Colonic mucosa (tissue), 4 donors: Measurements from ENCODE around the gene ZNRD2. TPM values are rescaled to one million over a fixed set of nuclear protein-coding genes. Genes with fewer than 3 reads are reported as not detected.

Experiments used
- DNase-seq: peaks from one replicate; pipeline ENCODE4 v3.0.0-alpha.2; 2020
- H3K27ac ChIP-seq: fragments of 200-600 bp; one replicate; pipeline ENCODE4 v1.8.0; 2021
- H3K27me3 ChIP-seq: fragments of 200-600 bp; one replicate; pipeline ENCODE4 v1.8.0; 2021
- H3K36me3 ChIP-seq: fragments of 200-600 bp; one replicate; pipeline ENCODE4 v1.8.0; 2021
- H3K4me1 ChIP-seq: fragments of 200-600 bp; one replicate; pipeline ENCODE4 v1.8.0; 2021; ENCODE audit warnings: mild to moderate bottlenecking
- H3K4me3 ChIP-seq: fragments of 200-600 bp; one replicate; pipeline ENCODE4 v1.8.0; 2021
- H3K9ac ChIP-seq, 2 donors: one replicate each; pipeline ENCODE4 v1.7.0; 2013; ENCODE audit warnings: control low read depth in 2 of 2, low read depth in 2 of 2, low read length in 2 of 2
- H3K9me3 ChIP-seq: fragments of 200-600 bp; one replicate; pipeline ENCODE4 v1.8.0; 2021
- intact Hi-C: fragments of 100-400 bp; cut with DNase I; formaldehyde crosslinking; loops from one replicate; pipeline ENCODE4 v1.14.1; 2022
- total RNA-seq, 2 donors: library from RNA; stranded (reverse); fragmentation: NEBNext Ultra II Directional in 1 of 2; extraction: Animal tissue kit (Norgen Biotek cat#: 25700) in 1 of 2; gene quantifications; one replicate each; pipeline ENCODE4 v1.2.1, GENCODE V29; 2021
- TF ChIP-seq, protein P1 (sequence below): fragments of 200-600 bp; IDR thresholded peaks from one replicate; pipeline ENCODE4 v1.8.0; 2022; ENCODE audit warnings: antibody characterized with exemption, mild to moderate bottlenecking
- donor health status: healthy.
- donor health status: DM: no; HTN: no; CAD: no.
- donor health status: DM: no; HTN: no; CAD: no.

The ZNRD2 gene
- total RNA-seq, 2 donors from 2014 or later: 16.6 to 30.8 TPM

DNA sequence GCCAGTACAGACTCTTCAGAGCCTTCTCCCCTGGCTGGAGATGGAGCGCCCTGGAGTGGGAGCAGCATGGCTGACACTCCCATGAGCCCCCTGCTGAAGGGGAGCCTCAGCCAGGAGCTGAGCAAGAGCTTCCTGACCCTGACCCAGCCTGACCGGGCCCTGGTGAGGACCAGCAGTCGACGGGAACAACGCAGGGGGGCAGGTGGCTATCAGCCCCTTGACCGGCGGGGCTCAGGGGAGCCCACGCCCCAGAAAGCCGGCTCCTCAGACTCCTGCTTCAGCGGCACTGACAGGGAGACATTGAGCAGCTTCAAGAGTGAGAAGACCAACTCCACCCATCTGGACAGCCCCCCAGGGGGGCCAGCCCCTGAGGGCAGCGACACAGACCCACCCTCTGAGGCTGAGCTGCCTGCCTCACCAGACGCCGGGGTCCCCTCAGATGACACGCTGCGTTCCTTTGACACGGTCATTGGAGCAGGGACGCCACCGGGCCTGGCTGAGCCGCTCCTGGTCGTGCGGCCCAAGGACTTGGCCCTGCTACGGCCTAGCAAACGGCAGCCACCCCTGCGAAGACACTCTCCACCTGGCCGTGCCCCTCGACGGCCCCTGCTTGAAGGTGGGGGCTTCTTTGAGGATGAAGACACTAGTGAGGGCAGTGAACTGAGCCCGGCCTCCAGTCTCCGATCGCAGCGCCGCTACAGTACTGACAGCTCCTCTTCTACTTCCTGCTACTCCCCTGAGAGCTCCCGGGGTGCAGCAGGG, 47.9 kb downstream of the ZNRD2 start:
- H3K27me3 ChIP-seq: no peaks in the 10 kb centered on the region
- DNase-seq: no peak
- H3K9me3 ChIP-seq: no peaks in the 10 kb centered on the region
- TF ChIP-seq, protein P1, sequence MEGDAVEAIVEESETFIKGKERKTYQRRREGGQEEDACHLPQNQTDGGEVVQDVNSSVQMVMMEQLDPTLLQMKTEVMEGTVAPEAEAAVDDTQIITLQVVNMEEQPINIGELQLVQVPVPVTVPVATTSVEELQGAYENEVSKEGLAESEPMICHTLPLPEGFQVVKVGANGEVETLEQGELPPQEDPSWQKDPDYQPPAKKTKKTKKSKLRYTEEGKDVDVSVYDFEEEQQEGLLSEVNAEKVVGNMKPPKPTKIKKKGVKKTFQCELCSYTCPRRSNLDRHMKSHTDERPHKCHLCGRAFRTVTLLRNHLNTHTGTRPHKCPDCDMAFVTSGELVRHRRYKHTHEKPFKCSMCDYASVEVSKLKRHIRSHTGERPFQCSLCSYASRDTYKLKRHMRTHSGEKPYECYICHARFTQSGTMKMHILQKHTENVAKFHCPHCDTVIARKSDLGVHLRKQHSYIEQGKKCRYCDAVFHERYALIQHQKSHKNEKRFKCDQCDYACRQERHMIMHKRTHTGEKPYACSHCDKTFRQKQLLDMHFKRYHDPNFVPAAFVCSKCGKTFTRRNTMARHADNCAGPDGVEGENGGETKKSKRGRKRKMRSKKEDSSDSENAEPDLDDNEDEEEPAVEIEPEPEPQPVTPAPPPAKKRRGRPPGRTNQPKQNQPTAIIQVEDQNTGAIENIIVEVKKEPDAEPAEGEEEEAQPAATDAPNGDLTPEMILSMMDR: no peak
- no peak overlapping the region for H3K9ac ChIP-seq
- peaks cover 14% of the 10 kb centered on the region for H3K36me3 ChIP-seq
- intact Hi-C loops: no loop called here
- H3K27ac ChIP-seq: no peak overlapping the region
- peaks cover 14% of the 10 kb centered on the region for H3K4me1 ChIP-seq
- H3K4me3 ChIP-seq: no peak overlapping the region

GRCh38 chr11:65618763-65619162, 48.5 kb downstream of the ZNRD2 start:
- H3K4me1 ChIP-seq: peaks cover 12% of the 10 kb centered on the region
- TF ChIP-seq, protein P1: no peak
- no peak overlapping the region for H3K4me3 ChIP-seq
- intact Hi-C loops: no loop called here
- H3K9me3 ChIP-seq: no peaks in the 10 kb centered on the region
- no peaks in the 10 kb centered on the region for H3K27me3 ChIP-seq
- no peak overlapping the region for H3K9ac ChIP-seq
- no peak overlapping the region for H3K27ac ChIP-seq
- DNase-seq: no peak
- peaks cover 14% of the 10 kb centered on the region for H3K36me3 ChIP-seq

DNA sequence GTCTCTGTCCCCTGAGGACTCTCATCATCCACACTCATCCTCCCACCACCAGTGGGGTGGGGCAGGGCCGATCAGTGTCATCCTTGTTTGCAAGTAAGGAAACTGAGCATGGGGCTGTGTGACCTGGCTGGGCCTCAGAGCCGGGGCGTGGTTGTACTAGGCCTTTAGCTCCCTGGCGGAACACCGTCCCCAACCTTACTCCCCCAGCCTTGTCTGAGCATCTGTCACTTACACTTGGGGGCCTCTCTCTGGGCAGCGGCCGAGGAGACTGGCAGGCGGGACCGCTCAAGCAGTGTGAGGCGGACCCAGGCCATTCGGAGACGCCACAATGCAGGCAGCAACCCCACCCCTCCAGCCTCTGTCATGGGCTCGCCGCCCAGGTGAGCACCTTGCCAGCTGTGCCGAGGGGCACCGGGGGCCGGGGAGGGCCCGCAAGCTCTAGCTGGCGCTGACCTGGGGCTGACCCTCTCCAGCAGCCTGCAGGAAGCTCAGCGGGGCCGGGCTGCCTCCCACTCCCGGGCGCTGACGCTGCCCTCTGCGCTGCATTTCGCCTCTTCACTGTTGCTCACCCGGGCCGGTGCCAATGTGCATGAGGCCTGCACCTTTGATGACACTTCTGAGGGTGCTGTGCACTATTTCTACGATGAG, 49.1 kb downstream of the ZNRD2 start:
- H3K9ac ChIP-seq: no peak overlapping the region
- no peaks in the 10 kb centered on the region for H3K9me3 ChIP-seq
- intact Hi-C loops: no loop called here
- no peaks in the 10 kb centered on the region for H3K27me3 ChIP-seq
- no peak overlapping the region for H3K4me3 ChIP-seq
- H3K36me3 ChIP-seq: peaks cover 14% of the 10 kb centered on the region
- no peak overlapping the region for H3K27ac ChIP-seq
- TF ChIP-seq, protein P1: no peak
- DNase-seq: no peak
- H3K4me1 ChIP-seq: peaks cover 12% of the 10 kb centered on the region

DNA sequence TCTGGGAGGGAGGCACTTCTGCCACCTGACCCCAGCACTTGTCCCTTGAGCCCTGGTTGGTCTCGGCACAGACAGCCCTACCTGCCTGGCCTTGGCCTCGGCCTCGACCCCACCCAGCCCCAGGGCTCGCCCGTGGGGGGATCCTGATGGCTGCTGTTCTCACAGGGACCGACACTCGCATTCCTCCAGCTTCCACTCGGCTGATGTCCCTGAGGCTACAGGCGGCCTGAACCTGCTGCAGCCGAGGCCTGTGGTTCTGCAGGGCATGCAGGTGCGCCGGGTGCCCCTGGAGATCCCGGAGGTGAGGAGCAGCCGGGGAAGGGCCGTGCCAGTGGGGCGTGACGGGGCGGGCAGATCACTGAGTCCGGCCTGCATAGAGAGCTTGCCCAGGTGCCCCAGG, 50.4 kb downstream of the ZNRD2 start:
- Histone ChIP-seq H3K4me3 (no peak overlapping the region), H3K27me3 (no peaks in the 10 kb centered on the region), H3K36me3 (peaks cover 14% of the 10 kb centered on the region), H3K4me1 (peaks cover 12% of the 10 kb centered on the region), H3K9ac (no peak overlapping the region), H3K9me3 (no peaks in the 10 kb centered on the region), H3K27ac (no peak overlapping the region)
- TF ChIP-seq, protein P1: no peak
- intact Hi-C loops: loop anchor here (10.0 kb wide), 1 partner anchor 84 kb away; no protein-coding TSS in a partner anchor
- no peak for DNase-seq

DNA sequence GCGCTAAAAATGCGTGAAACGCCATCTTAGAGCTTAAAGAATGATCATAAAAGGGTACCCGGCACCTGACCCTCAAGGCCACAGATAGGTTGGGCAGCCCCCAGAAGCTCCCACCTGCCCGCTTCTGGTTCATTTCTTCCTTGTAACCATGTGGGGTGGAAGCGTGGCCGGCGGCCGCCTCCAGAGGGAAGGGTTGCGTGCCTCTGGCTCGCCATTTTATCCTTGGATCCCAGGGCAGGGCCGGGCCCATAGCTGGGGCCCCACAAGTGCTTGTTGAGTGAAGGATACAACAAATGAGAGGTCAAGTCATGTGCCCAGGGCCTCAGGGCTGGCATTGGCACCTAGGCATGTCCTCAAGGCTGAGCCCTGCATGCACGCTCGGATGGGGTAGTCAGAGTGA, 51.2 kb downstream of the ZNRD2 start:
- no peak for DNase-seq
- H3K36me3 ChIP-seq: peaks cover 14% of the 10 kb centered on the region
- intact Hi-C loops: loop anchor here (10.0 kb wide), 1 partner anchor 83 kb away; no protein-coding TSS in a partner anchor

More for the DNA sequence above, 51.2 kb downstream of the ZNRD2 start:
- Histone ChIP-seq H3K9ac (no peak overlapping the region), H3K27me3 (no peaks in the 10 kb centered on the region), H3K4me3 (no peak overlapping the region), H3K4me1 (peaks cover 12% of the 10 kb centered on the region), H3K27ac (no peak overlapping the region), H3K9me3 (no peaks in the 10 kb centered on the region)
- TF ChIP-seq, protein P1: no peak

Other genes starting within 250 kb of the ZNRD2 start
- 10 to 100 TPM; 35.0 to 48.0 TPM for gene DPF2, start 236.6 kb upstream of the ZNRD2 start, total RNA-seq
- under 1 TPM; 0.48 to 0.77 TPM for gene TIGD3, start 215.7 kb upstream of the ZNRD2 start, total RNA-seq
- gene SLC25A45, start 187.8 kb upstream of the ZNRD2 start, total RNA-seq: 1 to 10 TPM; 4.4 to 6.9 TPM
- gene FRMD8, start 183.8 kb upstream of the ZNRD2 start, total RNA-seq: 10 to 100 TPM; 30.7 to 43.9 TPM
- gene NEAT1, start 147.7 kb upstream of the ZNRD2 start, total RNA-seq: 100 to 1,000 TPM; 269 to 502 TPM
- gene MALAT1, start 71.4 kb upstream of the ZNRD2 start, total RNA-seq: 1,000 to 10,000 TPM; 4,716 to 6,071 TPM
- gene SCYL1, start 45.4 kb upstream of the ZNRD2 start, total RNA-seq: 10 to 100 TPM; 59.2 to 84.1 TPM
- 10 to 100 TPM; 27.3 to 31.1 TPM for gene LTBP3, start 12.1 kb upstream of the ZNRD2 start, total RNA-seq
- gene FAM89B, start 2.1 kb downstream of the ZNRD2 start, total RNA-seq: 10 to 100 TPM; 27.4 to 32.2 TPM
- gene EHBP1L1, start 5.6 kb downstream of the ZNRD2 start, total RNA-seq: 10 to 100 TPM; 58.5 to 78.5 TPM
- gene KCNK7, start 25.3 kb downstream of the ZNRD2 start, total RNA-seq: under 1 TPM; 0.40 to 0.69 TPM
- gene MAP3K11, start 43.7 kb downstream of the ZNRD2 start, total RNA-seq: 100 to 1,000 TPM in 1 of 2 donors, 10 to 100 TPM in 1; 92.7 to 102 TPM
- 10 to 100 TPM; 41.5 to 72.4 TPM for gene PCNX3, start 45.3 kb downstream of the ZNRD2 start, total RNA-seq
- gene SIPA1, start 67.6 kb downstream of the ZNRD2 start, total RNA-seq: 10 to 100 TPM; 21.0 to 33.0 TPM
- 10 to 100 TPM; 58.7 to 68.3 TPM for gene RELA, start 92.4 kb downstream of the ZNRD2 start, total RNA-seq
- 10 to 100 TPM; 65.3 to 83.4 TPM for gene KAT5, start 141.8 kb downstream of the ZNRD2 start, total RNA-seq
- 10 to 100 TPM; 26.1 to 58.1 TPM for gene RNASEH2C, start 150.3 kb downstream of the ZNRD2 start, total RNA-seq
- 10 to 100 TPM; 17.6 to 20.1 TPM for gene AP5B1, start 210.5 kb downstream of the ZNRD2 start, total RNA-seq
- 10 to 100 TPM; 29.0 to 32.9 TPM for gene OVOL1, start 216.6 kb downstream of the ZNRD2 start, total RNA-seq